Lower leg skin (tissue), 3 donors: ENCODE measurements around the gene MIP.

Experiments
- POLR2A ChIP-seq, 2 donors: fragments of 450-650 bp; IDR thresholded peaks; one replicate each; pipeline ENCODE4 v1.6.1; 2016 to 2017; ENCODE audit warnings: antibody characterized with exemption in 2 of 2, mild to moderate bottlenecking in 1 of 2, moderate library complexity in 1 of 2
- TF ChIP-seq, protein P1 (sequence below), 3 donors: fragments of 450-650 bp; IDR thresholded peaks; one replicate each; pipeline ENCODE4 v1.5.1; 2016; ENCODE audit warnings: antibody characterized with exemption in 3 of 3, mild to moderate bottlenecking in 3 of 3, moderate library complexity in 2 of 3

DNA sequence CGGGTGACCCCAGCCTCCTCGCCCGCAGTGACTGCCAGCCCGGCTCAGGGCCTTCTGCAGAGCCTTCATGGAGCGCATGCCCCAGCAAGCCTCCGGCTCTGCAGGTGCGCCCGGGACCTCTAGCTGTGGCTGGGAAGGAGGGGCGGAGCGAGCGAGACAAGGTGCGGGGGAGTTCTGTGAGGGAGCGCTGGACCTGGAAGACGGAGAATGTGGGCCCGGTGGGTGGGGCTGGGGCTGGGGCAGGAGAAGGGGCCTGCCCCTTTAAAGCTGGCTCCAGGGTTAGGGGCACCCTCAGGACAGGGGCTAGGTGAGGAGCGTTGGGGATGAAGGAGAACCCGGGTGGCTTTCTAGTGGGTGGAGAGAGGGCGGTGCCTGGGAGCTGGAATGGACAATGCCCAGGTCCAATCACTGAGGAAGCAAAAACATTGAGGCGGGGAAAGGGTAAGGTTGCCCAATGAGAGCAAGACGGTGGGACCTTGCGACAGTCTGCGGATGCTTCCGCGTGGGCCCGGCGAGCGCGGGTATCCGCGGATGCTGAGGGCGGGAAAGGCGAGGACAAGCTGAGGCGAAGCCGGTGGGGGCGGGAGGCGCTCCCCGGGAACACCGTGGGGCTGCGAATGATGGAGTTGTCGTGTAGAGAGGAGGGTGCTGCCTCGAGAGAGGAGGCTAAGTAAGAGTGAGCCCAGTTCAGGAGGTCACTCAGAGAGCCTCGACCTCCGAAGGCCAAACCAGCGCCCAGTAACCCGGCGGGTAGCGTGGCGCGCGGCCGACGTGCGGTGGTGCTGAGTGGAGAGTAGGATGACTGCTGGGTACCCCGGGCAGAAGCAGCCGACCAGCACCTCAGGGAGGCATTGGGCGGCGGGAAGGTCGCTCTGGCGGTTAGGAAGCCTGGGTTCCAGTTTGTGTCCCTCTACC lies 33.8 kb upstream of the MIP start, which contains the start of gene GLS2:
- TF ChIP-seq, protein P1, sequence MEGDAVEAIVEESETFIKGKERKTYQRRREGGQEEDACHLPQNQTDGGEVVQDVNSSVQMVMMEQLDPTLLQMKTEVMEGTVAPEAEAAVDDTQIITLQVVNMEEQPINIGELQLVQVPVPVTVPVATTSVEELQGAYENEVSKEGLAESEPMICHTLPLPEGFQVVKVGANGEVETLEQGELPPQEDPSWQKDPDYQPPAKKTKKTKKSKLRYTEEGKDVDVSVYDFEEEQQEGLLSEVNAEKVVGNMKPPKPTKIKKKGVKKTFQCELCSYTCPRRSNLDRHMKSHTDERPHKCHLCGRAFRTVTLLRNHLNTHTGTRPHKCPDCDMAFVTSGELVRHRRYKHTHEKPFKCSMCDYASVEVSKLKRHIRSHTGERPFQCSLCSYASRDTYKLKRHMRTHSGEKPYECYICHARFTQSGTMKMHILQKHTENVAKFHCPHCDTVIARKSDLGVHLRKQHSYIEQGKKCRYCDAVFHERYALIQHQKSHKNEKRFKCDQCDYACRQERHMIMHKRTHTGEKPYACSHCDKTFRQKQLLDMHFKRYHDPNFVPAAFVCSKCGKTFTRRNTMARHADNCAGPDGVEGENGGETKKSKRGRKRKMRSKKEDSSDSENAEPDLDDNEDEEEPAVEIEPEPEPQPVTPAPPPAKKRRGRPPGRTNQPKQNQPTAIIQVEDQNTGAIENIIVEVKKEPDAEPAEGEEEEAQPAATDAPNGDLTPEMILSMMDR (IDR thresholded peaks at IDR 0.05): no peak
- no peak for TF ChIP-seq POLR2A (IDR thresholded peaks at IDR 0.05)
